Measurements from ENCODE around the gene PMVK. TPM values are rescaled to one million over a fixed set of nuclear protein-coding genes. Genes with fewer than 3 reads are reported as not detected.

PMVK gene
- total RNA-seq, 1 experiment from 2014 or later = 42.2 TPM

GRCh38 chr1:154973344-154974101, 37.0 kb upstream of the PMVK start:
- Histone ChIP-seq H3K4me3 (ENCODE audit: low read depth in 2 of 2, low read length in 2 of 2) (peak overlapping the region; percentile 77 to 88), H3K27me3 (ENCODE audit: control insufficient read depth, insufficient read depth, low read length) (no peaks in the 10 kb centered on the region), H3K9me3 (ENCODE audit: control insufficient read depth, insufficient read depth, low read depth, low read length) (no peaks in the 10 kb centered on the region), H3K36me3 (ENCODE audit: control insufficient read depth, insufficient read depth, low read length) (peaks cover 6% of the 10 kb centered on the region), H3K4me1 (ENCODE audit: control insufficient read depth, insufficient read depth, low read length) (peaks cover 51% of the 10 kb centered on the region), H3K27ac (ENCODE audit: low read length) (peak overlapping the region; percentile 98)
- peak; percentile 97 for DNase-seq (ENCODE audit: low read depth, low spot score)
- intact Hi-C loops (cut with micrococcal nuclease; ENCODE audit: unreplicated experiment) = no loop called here
- in situ Hi-C loops (cut with HindIII; ENCODE audit: low pct_unique_long_range_greater_than_20kb, low sequenced_read_pairs) = no loop called here
- TF ChIP-seq SIN3A (IDR thresholded peaks at IDR 0.05; ENCODE audit: borderline replicate concordance, insufficient read depth, low read depth, low read length) = no peak
- TF ChIP-seq CTCF (IDR thresholded peaks at IDR 0.05) = no peak
- peak in 1 of 2 experiments; percentile 34; a peak in 1 of 4 replicates for TF ChIP-seq REST (IDR thresholded peaks at IDR 0.05; ENCODE audit: insufficient read depth in 1 of 2, low read depth in 2 of 2, low read length in 1 of 2)
- peak; percentile 77 for TF ChIP-seq POLR2AphosphoS5 (IDR thresholded peaks at IDR 0.05; ENCODE audit: low read depth, low read length)
- TF ChIP-seq TCF7L2 (IDR thresholded peaks at IDR 0.05; ENCODE audit: low read depth, low read length) = no peak
- ATAC-seq = peak; percentile 38
- ChIA-PET CTCF (interaction anchor here (0.6 to 1.0 kb wide), 5 partner anchors 19 to 55 kb away, joined by 3 to 17 read pairs (median 4); no protein-coding TSS in a partner anchor), POLR2A (interaction anchor here (0.7 to 1.2 kb wide), 6 partner anchors 9 to 264 kb away, joined by 3 to 15 read pairs (median 4); partner anchors contain the start of genes FLAD1 and PBXIP1)
- no TSS peak for BruUV-seq (replicated peaks)

GRCh38 chr1:154972517-154973343, 36.2 kb upstream of the PMVK start:
- TSS peak; percentile 64 for BruUV-seq (replicated peaks)
- Histone ChIP-seq H3K27ac (ENCODE audit: low read length) (peak overlapping the region; percentile 98), H3K4me1 (ENCODE audit: control insufficient read depth, insufficient read depth, low read length) (peaks cover 51% of the 10 kb centered on the region), H3K36me3 (ENCODE audit: control insufficient read depth, insufficient read depth, low read length) (no peaks in the 10 kb centered on the region; the same call in none of the 2 replicates), H3K4me3 (ENCODE audit: low read depth in 2 of 2, low read length in 2 of 2) (peak overlapping the region; percentile 77 to 88), H3K27me3 (ENCODE audit: control insufficient read depth, insufficient read depth, low read length) (no peaks in the 10 kb centered on the region), H3K9me3 (ENCODE audit: control insufficient read depth, insufficient read depth, low read depth, low read length) (no peaks in the 10 kb centered on the region)
- CTCF ChIA-PET = interaction anchor here (0.6 to 1.0 kb wide), 2 partner anchors 45 to 56 kb away, joined by 4 to 5 read pairs; no protein-coding TSS in a partner anchor
- intact Hi-C loops (cut with micrococcal nuclease; ENCODE audit: unreplicated experiment) (no loop called here), in situ Hi-C loops (cut with HindIII; ENCODE audit: low pct_unique_long_range_greater_than_20kb, low sequenced_read_pairs) (no loop called here)
- peak; percentile 93 for DNase-seq (ENCODE audit: low read depth, low spot score)
- POLR2A ChIA-PET = interaction anchor here (0.8 kb wide), 1 partner anchor 9 kb away, joined by 4 read pairs; no protein-coding TSS in a partner anchor
- TF ChIP-seq REST (IDR thresholded peaks at IDR 0.05; ENCODE audit: insufficient read depth in 1 of 2, low read depth in 2 of 2, low read length in 1 of 2) = no peak
- no peak for TF ChIP-seq CTCF (IDR thresholded peaks at IDR 0.05)
- TF ChIP-seq POLR2AphosphoS5 (IDR thresholded peaks at IDR 0.05; ENCODE audit: low read depth, low read length) = no peak; the same call in 1 of the 2 replicates
- TF ChIP-seq TCF7L2 (IDR thresholded peaks at IDR 0.05; ENCODE audit: low read depth, low read length) = no peak
- no peak for TF ChIP-seq SIN3A (IDR thresholded peaks at IDR 0.05; ENCODE audit: borderline replicate concordance, insufficient read depth, low read depth, low read length)
- ATAC-seq = peak; percentile 25
